Endothelial cell of umbilical vein (primary cell): Measurements from ENCODE around the gene PEX7.

Experiments used
- JUN ChIP-seq: IDR thresholded peaks from 2 replicates; pipeline ENCODE4 v1.6.1; 2011; ENCODE audit warnings: borderline replicate concordance, low read depth; ENCODE audit not compliant: insufficient read length, insufficient read depth
- TF ChIP-seq, protein P1 (sequence below), 2 donors: IDR thresholded peaks; 1 replicate in 1 of 2; 2 replicates in 1 of 2; pipeline ENCODE4 v1.5.1; 2011; ENCODE audit warnings: low read length in 2 of 2, mild to moderate bottlenecking in 2 of 2, moderate library complexity in 2 of 2, control low read depth in 1 of 2, inconsistent platforms in 1 of 2, low read depth in 1 of 2; ENCODE audit not compliant: insufficient read depth in 1 of 2; ENCODE audit errors: extremely low read depth in 1 of 2

DNA sequence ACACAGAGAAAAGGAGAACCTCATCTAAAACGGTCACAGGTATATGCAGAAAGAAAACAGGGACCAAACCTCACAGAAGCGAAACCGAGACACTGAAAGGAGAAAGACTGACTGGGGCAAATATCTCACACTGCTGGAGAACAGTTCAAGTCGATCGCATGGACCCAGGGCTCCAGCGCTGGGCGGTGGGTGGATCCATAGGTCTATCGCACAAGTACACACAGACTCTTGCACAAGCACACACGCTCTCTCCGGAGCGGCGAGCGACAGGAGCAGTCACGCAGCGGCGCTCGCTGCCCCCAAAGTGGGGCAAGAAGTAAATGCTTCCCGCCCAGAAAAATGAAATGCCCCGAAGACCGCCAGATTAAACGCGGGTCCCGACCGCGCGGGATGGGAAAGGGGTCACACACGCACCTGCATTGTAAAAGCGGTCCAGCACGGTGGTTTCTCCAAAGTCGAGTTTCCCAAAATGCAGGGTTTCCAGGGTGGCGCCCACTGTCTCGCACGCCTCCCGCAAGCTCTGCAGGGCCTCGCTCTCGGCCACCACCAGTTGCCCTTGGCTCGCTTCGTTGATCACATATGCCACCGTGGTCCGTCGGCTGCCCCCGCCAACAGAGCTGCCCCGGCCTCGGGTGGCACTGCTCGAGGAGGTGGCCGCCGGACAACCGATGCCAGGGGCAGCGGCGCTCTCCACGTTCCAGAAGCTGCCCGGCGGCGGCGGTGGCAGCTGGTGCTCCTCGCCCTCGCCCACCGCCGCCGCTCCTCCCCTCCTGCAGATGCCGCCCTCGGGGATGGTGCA, 30.9 kb upstream of the PEX7 start:
- TF ChIP-seq, protein P1, sequence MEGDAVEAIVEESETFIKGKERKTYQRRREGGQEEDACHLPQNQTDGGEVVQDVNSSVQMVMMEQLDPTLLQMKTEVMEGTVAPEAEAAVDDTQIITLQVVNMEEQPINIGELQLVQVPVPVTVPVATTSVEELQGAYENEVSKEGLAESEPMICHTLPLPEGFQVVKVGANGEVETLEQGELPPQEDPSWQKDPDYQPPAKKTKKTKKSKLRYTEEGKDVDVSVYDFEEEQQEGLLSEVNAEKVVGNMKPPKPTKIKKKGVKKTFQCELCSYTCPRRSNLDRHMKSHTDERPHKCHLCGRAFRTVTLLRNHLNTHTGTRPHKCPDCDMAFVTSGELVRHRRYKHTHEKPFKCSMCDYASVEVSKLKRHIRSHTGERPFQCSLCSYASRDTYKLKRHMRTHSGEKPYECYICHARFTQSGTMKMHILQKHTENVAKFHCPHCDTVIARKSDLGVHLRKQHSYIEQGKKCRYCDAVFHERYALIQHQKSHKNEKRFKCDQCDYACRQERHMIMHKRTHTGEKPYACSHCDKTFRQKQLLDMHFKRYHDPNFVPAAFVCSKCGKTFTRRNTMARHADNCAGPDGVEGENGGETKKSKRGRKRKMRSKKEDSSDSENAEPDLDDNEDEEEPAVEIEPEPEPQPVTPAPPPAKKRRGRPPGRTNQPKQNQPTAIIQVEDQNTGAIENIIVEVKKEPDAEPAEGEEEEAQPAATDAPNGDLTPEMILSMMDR (IDR thresholded peaks at IDR 0.05; ENCODE audit: extremely low read depth in 1 of 2, insufficient read depth in 1 of 2, low read depth in 1 of 2, low read length in 2 of 2), result no peak
- TF ChIP-seq JUN, result no peak
